Measurements from ENCODE around the gene TMEM132C. TPM values are rescaled to one million over a fixed set of nuclear protein-coding genes. Genes with fewer than 3 reads are reported as not detected.

Gene TMEM132C
- total and polyA plus RNA-seq, 2 of the 4 experiments (the other 2 are of a cell fraction), result not detected

- no peak for TF ChIP-seq RCOR1 (IDR thresholded peaks at IDR 0.05; ENCODE audit: insufficient replicate concordance, low read length)
- TF ChIP-seq RFX5 (IDR thresholded peaks at IDR 0.05; ENCODE audit: low read depth, low read length), result no peak
- no peak for TF ChIP-seq CHD1 (IDR thresholded peaks at IDR 0.05; ENCODE audit: low read depth, low read length)
- no peak for TF ChIP-seq FOS (IDR thresholded peaks at IDR 0.05; ENCODE audit: low read depth, low read length)
- no peak for TF ChIP-seq CTCF (conservative IDR thresholded peaks at IDR 0.05; ENCODE audit: low read depth, low read length)
- TF ChIP-seq MXI1 (IDR thresholded peaks at IDR 0.05; ENCODE audit: borderline replicate concordance, low read depth, low read length), result no peak
- TF ChIP-seq MAZ (IDR thresholded peaks at IDR 0.05; ENCODE audit: borderline replicate concordance, low read depth, low read length), result no peak
- no peak for TF ChIP-seq ELK1 (IDR thresholded peaks at IDR 0.05; ENCODE audit: borderline replicate concordance, low read depth, low read length)
- TF ChIP-seq RAD21 (IDR thresholded peaks at IDR 0.05; ENCODE audit: low read length), result no peak
- no peak for TF ChIP-seq MAFK (IDR thresholded peaks at IDR 0.05; ENCODE audit: low read depth, low read length)
- TF ChIP-seq POLR2A (IDR thresholded peaks at IDR 0.05; ENCODE audit: low read depth, low read length), result no peak
- no peak for TF ChIP-seq CEBPB (IDR thresholded peaks at IDR 0.05; ENCODE audit: low read depth, low read length)
- TF ChIP-seq NFE2L2 (IDR thresholded peaks at IDR 0.05; ENCODE audit: low read depth, low read length), result no peak
- TF ChIP-seq BHLHE40 (IDR thresholded peaks at IDR 0.05; ENCODE audit: low read depth, low read length), result no peak
- no peak for TF ChIP-seq SMC3 (IDR thresholded peaks at IDR 0.05; ENCODE audit: low read depth, low read length)
- no peak for TF ChIP-seq USF2 (IDR thresholded peaks at IDR 0.05; ENCODE audit: low read depth, low read length)
- no peak overlapping the region for H3K4me3 ChIP-seq (ENCODE audit: insufficient read depth, low read depth, low read length)
- no peak overlapping the region for H2BK120ac ChIP-seq (ENCODE audit: low read depth, low read length)
- no peak overlapping the region for H3K4me2 ChIP-seq (ENCODE audit: low read depth, low read length)
- intact Hi-C loops (cut with micrococcal nuclease) (no loop called here), dilution Hi-C loops (cut with HindIII; ENCODE audit: low sequenced_read_pairs, unreplicated experiment) (no loop called here), in situ Hi-C loops (cut with MboI; ENCODE audit: low sequenced_read_pairs) (no loop called here)
- no peaks in the 10 kb centered on the region for H3K36me3 ChIP-seq (ENCODE audit: control insufficient read depth, insufficient read depth, low read length)
- no peak overlapping the region for H3K27ac ChIP-seq (ENCODE audit: insufficient read depth, low read length)
- no peak overlapping the region for H2AK9ac ChIP-seq (replicated peaks; ENCODE audit: low read depth, low read length, poor library complexity)
- CTCF ChIA-PET, result interaction anchor here (0.5 kb wide), 1 partner anchor 1421 kb away, joined by 3 read pairs; no protein-coding TSS in a partner anchor
- H4K20me1 ChIP-seq (ENCODE audit: insufficient read depth, low read length), result no peaks in the 10 kb centered on the region
- no peaks in the 10 kb centered on the region for H3K79me1 ChIP-seq (ENCODE audit: low read depth in 1 of 2, low read length in 2 of 2)
- H3K9me1 ChIP-seq (ENCODE audit: insufficient read depth, low read length), result no peaks in the 10 kb centered on the region
- ATAC-seq (ENCODE audit: low read depth), result no peak
- peaks cover 47% of the 10 kb centered on the region for H3K9me3 ChIP-seq (ENCODE audit: control insufficient read depth, insufficient read depth, low read length)
- DNase-seq, result no peak
- no TSS peak for BruUV-seq (replicated peaks)
- no peaks in the 10 kb centered on the region for H3K27me3 ChIP-seq (ENCODE audit: control insufficient read depth, insufficient read depth, low read length)
- H2BK20ac ChIP-seq (ENCODE audit: low read depth, low read length), result no peak overlapping the region
- POLR2A ChIA-PET (ENCODE audit: unreplicated experiment), result no interaction called here
- no peak overlapping the region for H2BK15ac ChIP-seq (ENCODE audit: low read depth, low read length)
- H3K56ac ChIP-seq (ENCODE audit: extremely low read depth, insufficient read depth, low read length), result no peak overlapping the region
- no peak overlapping the region for H4K91ac ChIP-seq (ENCODE audit: insufficient read depth, low read depth, low read length)
- no peak overlapping the region for H3K18ac ChIP-seq (ENCODE audit: low read depth, low read length)
- H3K9ac ChIP-seq (ENCODE audit: low read depth, low read length), result no peak overlapping the region
- H4K8ac ChIP-seq (ENCODE audit: low read depth in 2 of 2, low read length in 2 of 2), result no peak overlapping the region
- no peak overlapping the region for H3K23ac ChIP-seq (ENCODE audit: low read depth, low read length)
- H3K4me1 ChIP-seq (ENCODE audit: control insufficient read depth, insufficient read depth, low read length), result no peaks in the 10 kb centered on the region
- H2BK5ac ChIP-seq (ENCODE audit: low read depth, low read length, poor library complexity, severe bottlenecking), result no peak overlapping the region
- no CpG with 5 or more reads among the region's 3 CpGs for WGBS, 2 experiments (ENCODE audit: extremely low coverage in 2 of 2, insufficient read length in 1 of 2)
- no peak overlapping the region for H3K14ac ChIP-seq (replicated peaks; ENCODE audit: low read depth, low read length)
- no peak overlapping the region for H2AFZ ChIP-seq (replicated peaks; ENCODE audit: low read length, poor library complexity)
- H3K4ac ChIP-seq (ENCODE audit: low read depth, low read length), result no peak overlapping the region
- H4K5ac ChIP-seq (ENCODE audit: low read depth, low read length), result no peak overlapping the region
- no peak overlapping the region for H2AK5ac ChIP-seq (ENCODE audit: low read depth, low read length)
Measured at GRCh38 chr12:128548949-128549348, 282.0 kb downstream of the TMEM132C start.

All from IMR-90 (cell line).